ENCODE results near the gene MEIKIN.
"Not testable (repeated sequence)": the region's sequence is repeated elsewhere in the genome, so short reads cannot be mapped to it uniquely, and the experiment has no call there.

Gene MEIKIN

DNA sequence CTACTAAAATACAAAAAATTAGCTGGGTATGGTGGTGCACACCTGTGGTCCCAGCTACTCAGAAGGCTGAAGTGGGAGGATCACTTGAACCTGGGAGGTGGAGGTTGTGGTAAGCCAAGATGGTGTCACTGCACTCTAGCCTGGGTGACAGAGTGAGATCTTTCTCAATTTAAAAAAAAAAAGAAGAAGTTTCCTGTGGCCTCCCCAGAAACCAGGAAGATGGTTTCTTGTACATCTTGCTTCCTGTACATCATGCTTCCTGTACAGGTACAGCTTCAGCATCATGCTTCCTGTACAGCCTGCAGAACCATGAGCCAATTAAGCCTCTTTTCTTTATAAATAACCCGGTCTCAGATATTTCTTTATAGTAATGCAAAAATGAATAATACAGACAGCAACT, 43.2 kb downstream of the MEIKIN start:
- DNase-seq (ENCODE audit: low read depth) = not testable (repeated sequence)

DNA sequence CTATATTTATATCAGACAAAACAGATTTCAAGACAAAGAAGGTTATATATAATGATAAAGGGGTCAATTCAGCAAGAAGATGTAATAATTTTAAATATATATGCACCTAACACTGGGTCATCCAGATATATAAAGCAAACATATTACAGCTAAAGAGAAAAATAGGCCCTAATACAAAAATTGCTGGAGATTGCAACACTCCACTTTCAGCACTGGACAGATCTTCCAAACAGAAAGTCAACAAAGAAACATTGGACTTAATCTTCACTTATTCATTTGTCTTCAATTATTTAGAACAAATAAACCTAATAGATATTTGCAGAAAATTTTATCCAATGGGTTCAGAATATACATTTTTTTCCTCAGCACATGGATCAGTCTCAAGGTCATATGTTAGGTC, 45.8 kb downstream of the MEIKIN start:
- no peak for DNase-seq (ENCODE audit: low read depth)

- no peak for DNase-seq (ENCODE audit: low read depth)
Observed at GRCh38 chr5:131883984-131884383, 61.5 kb downstream of the MEIKIN start.

GRCh38 chr5:131879705-131880104, 65.8 kb downstream of the MEIKIN start:
- no peak for DNase-seq (ENCODE audit: low read depth)

- no peak for DNase-seq (ENCODE audit: low read depth)
Observed at GRCh38 chr5:131877873-131878272, 67.6 kb downstream of the MEIKIN start.

- DNase-seq (ENCODE audit: low read depth) = not testable (repeated sequence)
Observed at GRCh38 chr5:131871251-131871650, 74.2 kb downstream of the MEIKIN start.

GRCh38 chr5:131867524-131867923, 77.9 kb downstream of the MEIKIN start:
- DNase-seq (ENCODE audit: low read depth) = no peak

DNA sequence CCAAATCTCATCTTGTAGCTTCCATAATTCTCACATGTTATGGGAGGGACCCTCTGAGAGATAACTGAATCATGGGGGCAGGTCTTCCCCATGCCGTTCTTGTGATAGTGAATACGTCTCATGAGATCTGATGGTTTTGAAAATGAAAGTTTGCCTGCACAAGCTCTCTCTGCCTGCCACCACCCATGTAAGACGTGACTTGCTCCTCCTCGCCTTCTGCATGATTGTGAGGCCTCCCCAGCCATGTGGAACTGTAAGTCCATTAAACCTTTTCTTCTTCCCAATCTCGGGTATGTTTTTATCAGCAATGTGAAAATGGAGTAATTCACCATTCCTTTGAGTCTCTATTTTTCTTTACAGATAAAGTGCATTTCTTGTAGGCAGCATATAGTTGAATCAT, 81.8 kb downstream of the MEIKIN start:
- no peak for DNase-seq (ENCODE audit: low read depth)

GRCh38 chr5:131857388-131857787, 88.1 kb downstream of the MEIKIN start:
- DNase-seq (ENCODE audit: low read depth) = no peak

- DNase-seq (ENCODE audit: low read depth) = no peak
Observed at GRCh38 chr5:131855452-131855851, 90.0 kb downstream of the MEIKIN start.

DNA sequence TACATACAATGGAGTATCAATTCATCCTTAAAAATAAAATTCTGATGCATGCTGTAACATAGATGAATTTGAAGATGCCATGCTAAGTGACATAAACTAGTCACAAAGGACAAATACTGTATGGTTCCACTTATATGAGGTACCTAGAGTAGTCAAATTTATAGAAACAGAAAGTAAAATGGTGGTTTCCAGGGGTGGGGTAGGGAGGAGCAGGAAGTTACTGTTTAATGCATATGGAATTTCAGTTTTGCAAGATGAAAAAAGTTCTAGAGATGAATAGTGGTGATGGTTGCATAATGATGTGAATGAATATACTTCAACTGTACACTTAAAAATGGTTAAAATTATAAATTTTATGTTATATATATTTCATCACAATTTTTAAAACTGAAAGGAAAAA, 91.3 kb downstream of the MEIKIN start:
- peak; percentile 6 for DNase-seq (ENCODE audit: low read depth)

DNA sequence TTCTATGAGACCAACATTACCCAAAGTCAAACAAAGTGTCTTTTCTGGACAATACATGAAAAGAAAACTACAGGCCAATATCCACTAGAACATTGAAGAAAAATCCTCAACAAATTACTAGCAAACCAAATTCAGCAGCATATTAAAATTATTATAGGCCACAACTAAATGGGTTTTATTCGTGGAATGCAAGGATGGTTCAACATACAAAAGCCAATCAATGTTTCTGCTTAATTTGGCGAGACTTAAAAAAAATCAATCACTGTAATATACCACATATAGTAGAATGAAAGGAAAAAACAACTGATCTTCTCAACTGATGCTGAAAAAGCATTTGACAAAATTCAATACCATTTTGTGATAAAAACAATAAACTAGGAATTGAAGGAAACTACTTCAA, 96.8 kb downstream of the MEIKIN start:
- no peak for DNase-seq (ENCODE audit: low read depth)

DNA sequence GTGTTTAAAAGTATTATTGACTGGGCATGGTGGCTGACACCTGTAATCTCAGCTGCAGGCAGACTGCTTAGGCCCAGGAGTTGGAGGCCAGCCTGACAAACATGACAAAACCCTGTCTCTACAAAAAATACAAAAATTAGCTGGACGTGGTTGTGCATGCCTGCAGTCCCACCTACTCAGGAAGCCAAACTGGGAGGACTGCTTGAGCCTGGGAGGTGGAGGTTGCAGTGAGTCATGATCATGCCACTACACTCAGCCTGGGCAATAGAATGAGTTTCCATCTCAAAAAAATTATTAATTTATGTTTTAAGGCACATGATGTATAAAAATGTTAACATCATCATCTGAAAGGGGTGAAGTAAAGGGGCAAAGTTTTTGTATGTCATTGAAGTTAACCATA, 98.9 kb downstream of the MEIKIN start:
- DNase-seq (ENCODE audit: low read depth) = no peak

DNA sequence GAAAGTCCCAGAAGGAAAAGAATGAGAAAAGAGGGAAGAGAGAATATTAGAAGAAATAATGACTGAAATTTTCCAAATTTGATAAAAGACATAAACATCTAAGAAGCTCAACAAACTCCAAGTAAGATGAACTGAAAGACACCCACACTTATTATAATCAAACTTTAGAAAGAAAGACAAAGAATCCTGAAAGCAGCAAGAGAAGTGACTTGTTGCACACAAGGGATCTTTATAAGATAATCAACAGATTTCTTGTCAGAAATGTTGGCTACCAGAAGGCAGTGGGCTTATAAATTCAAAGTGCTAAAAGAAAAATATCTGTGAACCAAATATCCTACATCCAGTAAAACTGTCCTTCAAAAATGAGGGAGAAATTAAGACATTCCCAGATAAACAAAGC, 99.6 kb downstream of the MEIKIN start:
- DNase-seq (ENCODE audit: low read depth) = no peak

DNA sequence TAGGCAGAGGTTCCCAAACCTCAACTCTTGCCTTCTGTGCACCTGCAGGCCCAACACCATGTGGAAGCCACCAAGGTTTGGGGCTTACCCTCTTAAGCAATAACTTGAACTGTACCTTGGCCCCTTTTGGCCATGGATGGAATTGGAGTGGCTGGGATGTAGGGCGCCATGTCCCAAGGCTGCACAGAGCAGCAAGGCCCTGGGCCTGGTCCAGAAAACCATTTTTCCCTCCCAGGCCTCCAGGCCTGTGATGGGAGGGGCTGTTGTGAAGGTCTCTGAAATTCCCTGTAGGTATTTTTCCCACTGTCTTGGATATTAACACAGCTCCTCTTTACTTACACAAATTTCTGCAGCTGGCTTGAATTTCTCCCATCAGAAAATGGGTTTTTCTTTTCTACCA, 102.5 kb downstream of the MEIKIN start:
- DNase-seq (ENCODE audit: low read depth) = not testable (repeated sequence)

GRCh38 chr5:131832702-131833101, 112.8 kb downstream of the MEIKIN start:
- not testable (repeated sequence) for DNase-seq (ENCODE audit: low read depth)

GRCh38 chr5:131825404-131826013, 120.0 kb downstream of the MEIKIN start:
- no peak for DNase-seq (ENCODE audit: low read depth)

DNA sequence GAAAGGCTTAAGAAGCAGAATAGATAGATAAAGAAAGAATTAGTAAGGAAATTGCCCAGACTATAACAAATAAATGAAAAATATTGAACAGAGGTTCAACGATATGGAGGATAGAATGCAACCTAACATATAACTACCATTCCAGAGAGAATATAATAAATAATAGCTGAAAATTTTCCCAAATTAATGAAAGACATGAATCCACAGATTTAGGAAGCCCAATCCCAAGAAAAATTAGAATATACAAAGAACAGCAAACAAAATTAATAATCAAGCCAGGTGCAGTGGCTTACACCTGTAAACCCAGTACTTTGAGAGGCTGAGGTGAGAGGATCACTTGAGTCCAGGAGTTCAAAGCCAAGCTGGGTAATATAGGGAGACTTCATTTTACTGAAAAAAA, 120.8 kb downstream of the MEIKIN start:
- DNase-seq (ENCODE audit: low read depth) = no peak

DNA sequence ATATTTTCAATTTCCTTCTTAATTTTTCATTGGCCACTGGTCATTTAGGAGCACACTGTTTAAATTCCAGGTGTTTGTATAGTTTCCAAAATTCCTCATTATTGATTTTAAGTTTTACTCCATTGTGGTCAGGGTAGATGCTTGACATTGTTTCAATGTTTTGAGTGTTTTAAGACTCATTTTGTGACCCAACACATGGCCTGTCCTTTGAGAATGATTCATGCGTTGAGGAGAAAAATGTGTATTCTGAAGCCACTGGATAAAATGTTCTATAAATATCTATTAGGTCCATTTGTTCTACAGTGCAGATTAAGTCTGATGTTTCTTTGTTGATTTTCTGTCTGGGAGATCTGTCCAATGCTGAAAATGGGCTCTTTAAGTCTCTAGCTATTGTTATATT, 124.2 kb downstream of the MEIKIN start:
- peak; percentile 60 for DNase-seq (ENCODE audit: low read depth)

DNA sequence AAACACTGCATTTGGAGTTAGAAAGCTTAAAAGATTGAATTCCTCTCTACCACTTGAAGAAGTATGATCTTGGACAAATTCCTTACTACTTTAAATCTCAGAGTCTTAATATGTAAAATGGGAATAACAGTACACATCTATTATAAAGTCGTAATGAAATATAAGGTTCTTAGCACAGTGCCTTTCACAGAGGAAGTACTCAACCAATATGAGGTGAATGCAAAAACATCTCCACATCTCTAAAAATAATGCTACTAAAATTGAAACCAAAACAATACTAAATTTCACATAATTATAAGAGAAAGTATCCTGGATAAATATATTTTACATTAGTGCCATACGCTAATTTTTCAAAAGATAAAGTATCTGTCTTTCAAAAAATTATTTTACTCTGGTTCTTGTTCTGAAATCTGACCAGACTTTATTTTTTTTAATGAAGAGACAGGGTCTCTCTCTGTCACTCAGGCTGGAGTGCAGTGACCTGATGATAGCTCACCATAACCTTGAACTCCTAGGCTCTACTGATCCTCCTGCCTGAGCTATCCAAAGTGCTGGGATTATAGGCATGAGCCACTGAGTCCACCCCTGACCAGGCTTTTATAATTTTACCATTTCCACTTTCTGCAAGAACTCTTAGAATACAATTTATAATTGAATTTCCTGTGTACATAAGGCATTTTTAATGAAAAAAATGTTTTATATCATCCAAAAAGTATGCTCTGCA, 127.3 kb downstream of the MEIKIN start:
- no peak for DNase-seq (ENCODE audit: low read depth)

DNA sequence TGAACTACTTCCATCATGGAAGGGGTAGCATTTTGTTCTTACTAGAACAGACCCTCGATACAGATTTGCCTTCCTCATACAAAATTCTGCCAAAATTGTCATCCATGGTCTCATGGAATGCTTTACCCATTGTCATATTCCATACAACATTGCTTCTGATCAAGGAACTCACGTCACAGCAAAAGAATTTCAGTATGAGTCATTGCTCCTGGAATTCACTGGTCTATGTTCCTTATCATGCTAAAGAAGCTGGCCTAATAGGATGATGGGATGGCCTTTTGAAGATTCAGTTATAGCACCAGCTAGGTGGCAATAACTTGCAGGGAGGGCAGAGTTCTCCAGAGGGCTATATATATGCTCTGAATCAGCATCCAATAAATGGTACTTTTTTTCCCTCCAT, 130.5 kb downstream of the MEIKIN start:
- DNase-seq (ENCODE audit: low read depth) = peak; percentile 90

DNA sequence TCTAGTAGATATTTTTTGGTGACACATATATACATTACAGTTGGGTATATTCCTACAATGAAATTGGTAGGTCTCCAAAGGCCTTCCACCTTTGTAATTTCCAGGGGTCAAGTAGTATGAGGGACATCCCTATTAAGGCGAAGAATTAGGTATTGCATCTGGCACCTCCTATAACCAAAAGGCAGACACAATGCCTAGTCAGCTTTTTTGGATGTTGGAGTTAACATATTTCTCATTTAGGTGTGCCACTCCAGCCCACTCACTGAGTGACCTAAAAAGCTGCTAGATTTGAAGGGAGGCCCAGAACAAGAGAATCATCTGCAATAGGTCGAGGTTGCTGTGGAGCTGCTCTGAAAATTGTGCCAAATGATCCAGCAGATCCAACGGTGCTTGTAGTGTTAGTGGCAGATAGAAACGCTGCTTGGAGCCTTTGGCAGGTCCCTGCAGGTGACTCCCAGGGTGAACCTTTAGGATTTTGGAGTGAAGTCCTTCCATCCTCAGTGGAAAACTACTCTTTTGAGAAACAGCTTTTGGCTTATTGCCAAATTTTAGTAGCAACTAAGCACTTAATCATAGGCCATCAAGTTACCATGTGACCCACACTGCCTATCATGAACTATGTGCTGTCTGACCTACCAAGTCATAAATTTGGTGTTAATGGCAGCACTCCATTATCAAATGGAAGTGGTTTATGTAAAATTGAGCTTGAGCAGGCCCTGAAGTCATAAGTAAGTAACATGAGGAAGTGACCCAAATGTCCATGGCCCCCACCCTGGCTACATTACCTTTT, 132.9 kb downstream of the MEIKIN start:
- peak; percentile 6 for DNase-seq (ENCODE audit: low read depth)

All from EH (cell line).